Stimulated activated CD4-positive, alpha-beta T cell treated with anti-CD3 and anti-CD28 coated beads, Interleukin-4, amount 100 ng/mL, for 4 hours (primary cell): ENCODE measurements around the gene LGALS4.
"Not testable (repeated sequence)": the region's sequence is repeated elsewhere in the genome, so short reads cannot be mapped to it uniquely, and the experiment has no call there.

ENCODE experiments used
- DNase-seq, 2 experiments: peaks; one replicate each; pipeline ENCODE4 v3.0.0-alpha.2; 2020

Gene LGALS4

GRCh38 chr19:38793177-38793576, 19.6 kb downstream of the LGALS4 start:
- DNase-seq: no peak

GRCh38 chr19:38792250-38793111, 20.3 kb downstream of the LGALS4 start:
- peak in 1 of 2 experiments; percentile 29 for DNase-seq

GRCh38 chr19:38791451-38792064, 21.2 kb downstream of the LGALS4 start:
- not testable (repeated sequence) for DNase-seq

GRCh38 chr19:38790507-38791403, 22.0 kb downstream of the LGALS4 start:
- DNase-seq: not testable (repeated sequence)

- DNase-seq: no peak
These were observed 24.1 kb downstream of the LGALS4 start, which contains the start of gene LGALS7B for GRCh38 chr19:38788478-38789243. TSS of gene LGALS7B (plus strand) at chr19:38789200. CDS start at chr19:38789227, 27 bp downstream.

- no peak for DNase-seq
These were observed 26.0 kb downstream of the LGALS4 start for GRCh38 chr19:38786572-38787265.

- not testable (repeated sequence) for DNase-seq
These were observed 26.7 kb downstream of the LGALS4 start for GRCh38 chr19:38786061-38786460.

- no peak for DNase-seq
These were observed 27.5 kb downstream of the LGALS4 start for GRCh38 chr19:38785187-38785699.

- DNase-seq: no peak
These were observed 28.5 kb downstream of the LGALS4 start for GRCh38 chr19:38784224-38784623.

- DNase-seq: not testable (repeated sequence)
These were observed 30.5 kb downstream of the LGALS4 start for GRCh38 chr19:38782212-38782611.

- no peak for DNase-seq
These were observed 31.7 kb downstream of the LGALS4 start for GRCh38 chr19:38781058-38781457.

- no peak for DNase-seq
These were observed 32.3 kb downstream of the LGALS4 start for GRCh38 chr19:38780443-38780842.

GRCh38 chr19:38778733-38779132, 34.0 kb downstream of the LGALS4 start:
- DNase-seq: no peak

- no peak for DNase-seq
These were observed 38.4 kb downstream of the LGALS4 start for GRCh38 chr19:38774181-38774950.

GRCh38 chr19:38773469-38774177, 39.1 kb downstream of the LGALS4 start, which contains the start of gene LGALS7:
TSS of gene LGALS7 (minus strand) at chr19:38773517. CDS start at chr19:38773492, 25 bp downstream.
- DNase-seq: no peak

- not testable (repeated sequence) for DNase-seq
These were observed 41.2 kb downstream of the LGALS4 start for GRCh38 chr19:38771569-38771968.

- DNase-seq: not testable (repeated sequence)
These were observed 41.8 kb downstream of the LGALS4 start for GRCh38 chr19:38770949-38771275.

GRCh38 chr19:38770228-38770948, 42.4 kb downstream of the LGALS4 start:
- not testable (repeated sequence) for DNase-seq

GRCh38 chr19:38769635-38770211, 43.0 kb downstream of the LGALS4 start:
- DNase-seq: peak; percentile 84 to 85
